IMR-90 (cell line): ENCODE results near the gene IGSF3. TPM values are rescaled to one million over a fixed set of nuclear protein-coding genes. Genes with fewer than 3 reads are reported as not detected.
"Not testable (repeated sequence)": the region's sequence is repeated elsewhere in the genome, so short reads cannot be mapped to it uniquely, and the experiment has no call there.

Experiments
- ATAC-seq: fragments of 200-7000 bp; cut with Tn5 transposase; 2 replicates; pipeline ENCODE4 v1.9.1; 2020; ENCODE audit warnings: low read depth, mild to moderate bottlenecking, moderate library complexity
- BruUV-seq: library from RNA; stranded (reverse); fragments of 400-500 nt; replicated peaks from 2 replicates; lab custom pipeline; 2021; lab: Mats Ljungman, UMichigan
- CTCF ChIA-PET: fragments of 300-600 bp; formaldehyde crosslinking; extraction: SDS; loops from one replicate; lab custom pipeline; 2021; ENCODE audit warnings: antibody characterized with exemption; lab: Yijun Ruan, JAX
- POLR2A ChIA-PET: fragments of 300-600 bp; sonication (Branson Sonifier 250); formaldehyde crosslinking; loops from one replicate; lab custom pipeline; 2022; ENCODE audit warnings: antibody characterized with exemption; ENCODE audit not compliant: unreplicated experiment; lab: Charles Lee
- DNase-seq: peaks from one replicate; pipeline ENCODE4 v3.0.0; 2013
- H2AFZ ChIP-seq: replicated peaks from 2 replicates; pipeline ENCODE3; 2013; ENCODE audit warnings: low read length, mild to moderate bottlenecking; ENCODE audit not compliant: poor library complexity
- H2AK5ac ChIP-seq: 2 replicates; pipeline ENCODE4 v1.6.1; 2013; ENCODE audit warnings: low read depth, low read length, inconsistent platforms
- H2AK9ac ChIP-seq: replicated peaks from 2 replicates; pipeline ENCODE3; 2013; ENCODE audit warnings: mild to moderate bottlenecking, low read depth, low read length, moderate library complexity; ENCODE audit not compliant: poor library complexity
- H2BK120ac ChIP-seq: 2 replicates; pipeline ENCODE4 v1.6.1; 2013; ENCODE audit warnings: low read depth, low read length, inconsistent platforms
- H2BK15ac ChIP-seq: 3 replicates; pipeline ENCODE4 v1.6.1; 2013; ENCODE audit warnings: low read depth, low read length, inconsistent platforms
- H2BK20ac ChIP-seq: 2 replicates; pipeline ENCODE4 v1.6.1; 2013; ENCODE audit warnings: low read depth, mild to moderate bottlenecking, inconsistent platforms, low read length, moderate library complexity
- H2BK5ac ChIP-seq: 2 replicates; pipeline ENCODE4 v1.6.1; 2013; ENCODE audit warnings: mild to moderate bottlenecking, low read depth, low read length, inconsistent platforms; ENCODE audit not compliant: poor library complexity, severe bottlenecking
- H3K14ac ChIP-seq: replicated peaks from 2 replicates; pipeline ENCODE4 v1.6.1; 2013; ENCODE audit warnings: low read depth, low read length, inconsistent platforms
- H3K18ac ChIP-seq: 2 replicates; pipeline ENCODE4 v1.6.1; 2013; ENCODE audit warnings: low read depth, low read length, control low read depth
- H3K23ac ChIP-seq: 2 replicates; pipeline ENCODE4 v1.6.1; 2013; ENCODE audit warnings: low read depth, low read length, inconsistent platforms
- H3K27ac ChIP-seq: 2 replicates; pipeline ENCODE4 v1.5.1; 2013; ENCODE audit warnings: mild to moderate bottlenecking, control low read depth, low read length; ENCODE audit not compliant: insufficient read depth
- H3K27me3 ChIP-seq: 2 replicates; pipeline ENCODE4 v1.6.1; 2013; ENCODE audit warnings: low read length; ENCODE audit not compliant: control insufficient read depth, insufficient read depth
- H3K36me3 ChIP-seq: 2 replicates; pipeline ENCODE4 v1.6.1; 2013; ENCODE audit warnings: low read length, mixed read lengths; ENCODE audit not compliant: control insufficient read depth, insufficient read depth
- H3K4ac ChIP-seq: 2 replicates; pipeline ENCODE4 v1.6.1; 2013; ENCODE audit warnings: low read depth, low read length, inconsistent platforms
- H3K4me1 ChIP-seq: 2 replicates; pipeline ENCODE4 v1.6.1; 2013; ENCODE audit warnings: low read length, mixed read lengths; ENCODE audit not compliant: control insufficient read depth, insufficient read depth
- H3K4me2 ChIP-seq: 2 replicates; pipeline ENCODE4 v1.6.1; 2013; ENCODE audit warnings: low read depth, mild to moderate bottlenecking, control low read depth, low read length, moderate library complexity
- H3K4me3 ChIP-seq: 2 replicates; pipeline ENCODE4 v1.5.1; 2013; ENCODE audit warnings: low read depth, mild to moderate bottlenecking, control low read depth, low read length, moderate library complexity; ENCODE audit not compliant: insufficient read depth
- H3K56ac ChIP-seq: 2 replicates; pipeline ENCODE4 v1.6.1; 2013; ENCODE audit warnings: low read length, inconsistent platforms; ENCODE audit not compliant: insufficient read depth; ENCODE audit errors: extremely low read depth
- H3K79me1 ChIP-seq, 2 experiments: 2 replicates each; pipeline ENCODE4 v1.6.1; 2013; ENCODE audit warnings: low read length in 2 of 2, inconsistent platforms in 1 of 2, low read depth in 1 of 2
- H3K9ac ChIP-seq: 2 replicates; pipeline ENCODE4 v1.6.1; 2013; ENCODE audit warnings: low read depth, low read length, control low read depth
- H3K9me1 ChIP-seq: 2 replicates; pipeline ENCODE4 v1.6.1; 2013; ENCODE audit warnings: low read length, inconsistent platforms; ENCODE audit not compliant: insufficient read depth
- H3K9me3 ChIP-seq: 2 replicates; pipeline ENCODE4 v1.6.1; 2013; ENCODE audit warnings: low read length; ENCODE audit not compliant: control insufficient read depth, insufficient read depth
- H4K20me1 ChIP-seq: 2 replicates; pipeline ENCODE4 v1.6.1; 2013; ENCODE audit warnings: low read length, inconsistent platforms; ENCODE audit not compliant: insufficient read depth
- H4K5ac ChIP-seq: 2 replicates; pipeline ENCODE4 v1.6.1; 2013; ENCODE audit warnings: mild to moderate bottlenecking, low read depth, low read length, control low read depth
- H4K8ac ChIP-seq, 2 experiments: 2 replicates each; pipeline ENCODE4 v1.6.1; 2013; ENCODE audit warnings: low read depth in 2 of 2, low read length in 2 of 2, control low read depth in 1 of 2, inconsistent platforms in 1 of 2
- H4K91ac ChIP-seq: 2 replicates; pipeline ENCODE4 v1.6.1; 2013; ENCODE audit warnings: low read depth, low read length, inconsistent platforms; ENCODE audit not compliant: insufficient read depth
- MAZ ChIP-seq: IDR thresholded peaks from 2 replicates; pipeline ENCODE4 v1.6.1; 2012; ENCODE audit warnings: low read depth, mild to moderate bottlenecking, low read length, improper control_type of control experiment, moderate library complexity, borderline replicate concordance
- WGBS, 2 experiments: methylation state at CpG; one replicate each; pipeline versions ENCODE4 v1.1.5 to v1.1.7; 2013; ENCODE audit warnings: missing lambda C conversion rate in 2 of 2; ENCODE audit not compliant: insufficient read length in 1 of 2; ENCODE audit errors: extremely low coverage in 2 of 2; 5-methylcytosine and 5-hydroxymethylcytosine counted together
- dilution Hi-C: fragments of 300-500 bp; cut with HindIII; formaldehyde crosslinking; loops from one replicate; pipeline ENCODE4 v1.14.3; 2018; ENCODE audit warnings: low sequenced_read_pairs; ENCODE audit not compliant: unreplicated experiment
- in situ Hi-C: fragments of 300-500 bp; cut with MboI; formaldehyde crosslinking; loops from 3 replicates; pipeline ENCODE4 v1.14.3; 2019; ENCODE audit warnings: low sequenced_read_pairs, inconsistent platforms, mixed read lengths
- intact Hi-C: fragments of 100-400 bp; cut with micrococcal nuclease; formaldehyde crosslinking; loops from 2 replicates; pipeline ENCODE4 v1.10.0; 2022
- polyA plus RNA-seq, 3 experiments: library from polyadenylated mRNA; depleted of rRNA; stranded (reverse); fragments of >200 nt; gene quantifications; 2 replicates each; pipeline ENCODE4 v1.2.3, GENCODE V29; 2012; ENCODE audit warnings: low replicate concordance in 1 of 3
- total RNA-seq: library from RNA; depleted of rRNA; stranded (reverse); fragments of >200 nt; gene quantifications from 2 replicates; pipeline ENCODE4 v1.2.3, GENCODE V29; 2012

The IGSF3 gene
- total and polyA plus RNA-seq, 2 of the 4 experiments (the other 2 are of a cell fraction) = under 0.01 to 0.02 TPM

DNA sequence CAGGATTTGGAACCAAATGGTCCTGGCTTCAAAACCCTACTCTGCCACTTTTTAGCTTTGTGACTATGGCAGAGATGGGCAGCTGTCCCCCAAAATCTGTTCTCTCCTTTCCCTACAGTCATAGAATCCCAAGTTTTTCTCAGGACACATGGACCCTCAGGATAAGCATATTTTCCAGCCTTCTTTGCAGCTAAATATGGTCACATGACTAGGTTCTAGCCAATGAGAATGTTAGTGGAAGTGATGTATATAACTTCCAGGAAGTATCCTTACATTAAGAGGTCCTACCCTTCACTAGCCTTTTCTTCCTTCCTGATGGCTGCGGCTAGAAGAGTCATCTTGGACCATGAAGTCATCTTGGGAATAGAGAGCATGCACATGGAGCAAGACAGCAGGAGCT is 5.9 kb downstream of the IGSF3 start:
- intact Hi-C loops = no loop called here
- dilution Hi-C loops = no loop called here
- Histone ChIP-seq H2BK20ac (no peak overlapping the region), H3K23ac (no peak overlapping the region), H3K4me3 (no peak overlapping the region), H3K79me1 (no peaks in the 10 kb centered on the region), H3K36me3 (no peaks in the 10 kb centered on the region), H3K9me3 (no peaks in the 10 kb centered on the region), H3K4ac (no peak overlapping the region), H4K5ac (no peak overlapping the region), H4K91ac (no peak overlapping the region), H3K4me1 (no peaks in the 10 kb centered on the region), H2BK15ac (no peak overlapping the region), H2AK5ac (no peak overlapping the region), H3K4me2 (no peak overlapping the region), H3K9ac (no peak overlapping the region), H3K27ac (no peak overlapping the region), H3K18ac (no peak overlapping the region), H2BK5ac (no peak overlapping the region), H4K20me1 (no peaks in the 10 kb centered on the region), H2AFZ (no peak overlapping the region), H4K8ac (no peak overlapping the region), H3K14ac (no peak overlapping the region), H3K9me1 (no peaks in the 10 kb centered on the region), H3K56ac (no peak overlapping the region), H2BK120ac (no peak overlapping the region), H3K27me3 (peaks cover 20% of the 10 kb centered on the region), H2AK9ac (no peak overlapping the region)
- no CpG with 5 or more reads among the region's 1 CpG for WGBS, 2 experiments
- in situ Hi-C loops = no loop called here
- POLR2A ChIA-PET = no interaction called here
- TF ChIP-seq MAZ = no peak
- no peak for DNase-seq
- ATAC-seq = no peak
- CTCF ChIA-PET = no interaction called here
- BruUV-seq = no TSS peak

DNA sequence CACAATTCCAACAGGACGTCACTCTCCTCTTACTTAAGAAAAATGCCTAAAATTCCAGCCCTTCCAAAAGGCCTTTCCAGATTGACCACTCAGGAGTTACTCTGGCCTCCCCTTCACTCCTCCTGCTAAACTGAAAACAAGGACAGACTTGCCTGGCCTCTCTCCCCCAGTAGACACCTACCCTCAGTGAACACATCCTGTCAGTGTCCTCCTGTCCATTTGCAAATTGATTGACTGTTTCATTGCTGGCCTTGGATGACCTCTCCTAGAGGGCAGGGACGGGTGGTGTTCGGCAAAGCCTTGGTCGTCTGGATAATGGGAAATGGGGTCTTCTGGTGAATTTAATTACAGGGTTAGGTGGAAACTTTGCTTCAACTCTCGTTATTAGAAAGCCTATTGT is 8.9 kb downstream of the IGSF3 start:
- H2AK9ac ChIP-seq, H3K79me1 ChIP-seq, H4K8ac ChIP-seq, H2BK20ac ChIP-seq, H2AK5ac ChIP-seq, H3K27me3 ChIP-seq, H3K56ac ChIP-seq, H2AFZ ChIP-seq, DNase-seq, ATAC-seq, H4K5ac ChIP-seq, BruUV-seq, H3K4me3 ChIP-seq, H3K27ac ChIP-seq, H2BK5ac ChIP-seq, H3K9me3 ChIP-seq, H3K18ac ChIP-seq, H3K23ac ChIP-seq, CTCF ChIA-PET, H3K9ac ChIP-seq, H3K4me1 ChIP-seq, H4K20me1 ChIP-seq, intact Hi-C loops, H2BK15ac ChIP-seq, H4K91ac ChIP-seq, H3K4me2 ChIP-seq, H3K9me1 ChIP-seq, H3K14ac ChIP-seq, H3K36me3 ChIP-seq, H3K4ac ChIP-seq, H2BK120ac ChIP-seq, in situ Hi-C loops, dilution Hi-C loops, POLR2A ChIA-PET: not testable (repeated sequence)
- WGBS, 2 experiments = no CpG with 5 or more reads among the region's 5 CpGs
